Measurements from ENCODE around the gene LCP1.

Gene LCP1

GRCh38 chr13:46094478-46094877, 87.5 kb downstream of the LCP1 start:
- DNase-seq, result no peak

GRCh38 chr13:46088821-46089562, 93.0 kb downstream of the LCP1 start:
- no peak for DNase-seq

- no peak for DNase-seq
Measured at GRCh38 chr13:46087481-46087880, 94.5 kb downstream of the LCP1 start.

GRCh38 chr13:46086985-46087384, 95.0 kb downstream of the LCP1 start:
- no peak for DNase-seq

- no peak for DNase-seq
Measured at GRCh38 chr13:46086421-46086922, 95.5 kb downstream of the LCP1 start.

GRCh38 chr13:46085737-46086136, 96.2 kb downstream of the LCP1 start:
- no peak for DNase-seq

- no peak for DNase-seq
Measured at GRCh38 chr13:46082324-46082723, 99.7 kb downstream of the LCP1 start.

- no peak for DNase-seq
Measured at GRCh38 chr13:46079770-46080169, 102.2 kb downstream of the LCP1 start.

GRCh38 chr13:46077265-46077664, 104.7 kb downstream of the LCP1 start:
- DNase-seq, result no peak

GRCh38 chr13:46076827-46077226, 105.2 kb downstream of the LCP1 start:
- no peak for DNase-seq
